Fibroblast of upper back skin (primary cell): ENCODE measurements around the gene CALCOCO2.

ENCODE experiments used
- DNase-seq: peaks from one replicate; pipeline ENCODE4 v3.0.0-alpha.2; 2013

CALCOCO2 gene

GRCh38 chr17:48873696-48874443 is 43.0 kb downstream of the CALCOCO2 start:
- no peak for DNase-seq

- DNase-seq: peak; percentile 65
Observed at GRCh38 chr17:48878920-48879898, 48.4 kb downstream of the CALCOCO2 start.

- no peak for DNase-seq
Observed at GRCh38 chr17:48882272-48882671, 51.4 kb downstream of the CALCOCO2 start.

GRCh38 chr17:48883171-48883570 is 52.3 kb downstream of the CALCOCO2 start:
- DNase-seq: no peak

GRCh38 chr17:48890086-48890485 is 59.3 kb downstream of the CALCOCO2 start:
- DNase-seq: no peak

- DNase-seq: no peak
Observed at GRCh38 chr17:48892940-48893645, 62.3 kb downstream of the CALCOCO2 start.

GRCh38 chr17:48893646-48894508 is 63.0 kb downstream of the CALCOCO2 start:
- no peak for DNase-seq

GRCh38 chr17:48894886-48895285 is 64.1 kb downstream of the CALCOCO2 start:
- DNase-seq: no peak

GRCh38 chr17:48901241-48901640 is 70.4 kb downstream of the CALCOCO2 start:
- no peak for DNase-seq

GRCh38 chr17:48903401-48903800 is 72.6 kb downstream of the CALCOCO2 start:
- no peak for DNase-seq

GRCh38 chr17:48904428-48904827 is 73.6 kb downstream of the CALCOCO2 start:
- no peak for DNase-seq

- no peak for DNase-seq
Observed at GRCh38 chr17:48905987-48906515, 75.2 kb downstream of the CALCOCO2 start.

- peak; percentile 21 for DNase-seq
Observed at GRCh38 chr17:48907713-48908046, 76.8 kb downstream of the CALCOCO2 start.

- peak; percentile 95 for DNase-seq
Observed at GRCh38 chr17:48908047-48908843, 77.4 kb downstream of the CALCOCO2 start, which contains the start of gene UBE2Z. Gene UBE2Z (plus strand): TSS chr17:48908407. CDS start chr17:48908504, 97 bp downstream.

GRCh38 chr17:48908853-48909394 is 78.1 kb downstream of the CALCOCO2 start:
- DNase-seq: peak; percentile 91

- DNase-seq: no peak
Observed at GRCh38 chr17:48909783-48910182, 78.9 kb downstream of the CALCOCO2 start.

- DNase-seq: no peak
Observed at GRCh38 chr17:48910370-48910769, 79.5 kb downstream of the CALCOCO2 start.

- DNase-seq: no peak
Observed at GRCh38 chr17:48912476-48912875, 81.6 kb downstream of the CALCOCO2 start.
